ENCODE data around the gene GMDS.

DNA sequence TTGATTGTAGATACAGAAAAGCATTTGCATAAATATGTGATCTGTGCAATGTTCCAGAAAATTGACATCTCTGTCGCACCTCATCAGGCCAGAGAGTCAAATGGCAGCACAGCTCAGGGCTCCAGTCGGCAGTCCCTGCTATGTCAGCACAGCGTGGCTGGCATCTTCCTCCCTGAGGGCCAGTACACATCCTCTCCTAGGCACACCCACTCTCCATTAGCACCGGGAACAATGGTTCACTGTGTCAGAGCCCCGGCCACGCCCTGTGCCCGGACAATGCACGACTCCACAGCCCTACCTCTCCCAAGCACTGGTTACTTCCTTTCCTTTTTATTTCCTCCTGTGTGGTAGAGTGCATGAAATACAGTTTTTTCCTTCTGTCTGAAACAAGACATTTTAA, 520.8 kb downstream of the GMDS start:
- TF ChIP-seq POLR2A (IDR thresholded peaks at IDR 0.05; ENCODE audit: low read depth, low read length), result no peak
- TF ChIP-seq, protein P1, sequence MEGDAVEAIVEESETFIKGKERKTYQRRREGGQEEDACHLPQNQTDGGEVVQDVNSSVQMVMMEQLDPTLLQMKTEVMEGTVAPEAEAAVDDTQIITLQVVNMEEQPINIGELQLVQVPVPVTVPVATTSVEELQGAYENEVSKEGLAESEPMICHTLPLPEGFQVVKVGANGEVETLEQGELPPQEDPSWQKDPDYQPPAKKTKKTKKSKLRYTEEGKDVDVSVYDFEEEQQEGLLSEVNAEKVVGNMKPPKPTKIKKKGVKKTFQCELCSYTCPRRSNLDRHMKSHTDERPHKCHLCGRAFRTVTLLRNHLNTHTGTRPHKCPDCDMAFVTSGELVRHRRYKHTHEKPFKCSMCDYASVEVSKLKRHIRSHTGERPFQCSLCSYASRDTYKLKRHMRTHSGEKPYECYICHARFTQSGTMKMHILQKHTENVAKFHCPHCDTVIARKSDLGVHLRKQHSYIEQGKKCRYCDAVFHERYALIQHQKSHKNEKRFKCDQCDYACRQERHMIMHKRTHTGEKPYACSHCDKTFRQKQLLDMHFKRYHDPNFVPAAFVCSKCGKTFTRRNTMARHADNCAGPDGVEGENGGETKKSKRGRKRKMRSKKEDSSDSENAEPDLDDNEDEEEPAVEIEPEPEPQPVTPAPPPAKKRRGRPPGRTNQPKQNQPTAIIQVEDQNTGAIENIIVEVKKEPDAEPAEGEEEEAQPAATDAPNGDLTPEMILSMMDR (conservative IDR thresholded peaks at IDR 0.05; ENCODE audit: low read depth, low read length), result no peak
- TF ChIP-seq RAD21 (IDR thresholded peaks at IDR 0.05; ENCODE audit: low read length), result no peak
- no peak for TF ChIP-seq MAZ (IDR thresholded peaks at IDR 0.05; ENCODE audit: borderline replicate concordance, low read depth, low read length)
- TF ChIP-seq CEBPB (IDR thresholded peaks at IDR 0.05; ENCODE audit: low read depth, low read length), result no peak
- no peak for TF ChIP-seq CHD1 (IDR thresholded peaks at IDR 0.05; ENCODE audit: low read depth, low read length)
- TF ChIP-seq FOS (IDR thresholded peaks at IDR 0.05; ENCODE audit: low read depth, low read length), result no peak
- TF ChIP-seq NFE2L2 (IDR thresholded peaks at IDR 0.05; ENCODE audit: low read depth, low read length), result no peak
- no peak for TF ChIP-seq MXI1 (IDR thresholded peaks at IDR 0.05; ENCODE audit: borderline replicate concordance, low read depth, low read length)
- TF ChIP-seq RFX5 (IDR thresholded peaks at IDR 0.05; ENCODE audit: low read depth, low read length), result no peak
- TF ChIP-seq, protein P2, sequence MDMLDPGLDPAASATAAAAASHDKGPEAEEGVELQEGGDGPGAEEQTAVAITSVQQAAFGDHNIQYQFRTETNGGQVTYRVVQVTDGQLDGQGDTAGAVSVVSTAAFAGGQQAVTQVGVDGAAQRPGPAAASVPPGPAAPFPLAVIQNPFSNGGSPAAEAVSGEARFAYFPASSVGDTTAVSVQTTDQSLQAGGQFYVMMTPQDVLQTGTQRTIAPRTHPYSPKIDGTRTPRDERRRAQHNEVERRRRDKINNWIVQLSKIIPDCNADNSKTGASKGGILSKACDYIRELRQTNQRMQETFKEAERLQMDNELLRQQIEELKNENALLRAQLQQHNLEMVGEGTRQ (IDR thresholded peaks at IDR 0.05; ENCODE audit: low read depth, low read length), result no peak
- no peak for TF ChIP-seq RCOR1 (IDR thresholded peaks at IDR 0.05; ENCODE audit: insufficient replicate concordance, low read length)
- TF ChIP-seq SMC3 (IDR thresholded peaks at IDR 0.05; ENCODE audit: low read depth, low read length), result no peak
